H1 (cell line): Measurements from ENCODE around the gene ZBTB7B. TPM values are rescaled to one million over a fixed set of nuclear protein-coding genes. Genes with fewer than 3 reads are reported as not detected.

ENCODE experiments used
- CTCF ChIA-PET: fragments of 300-600 bp; sonication (Branson Sonifier 250); formaldehyde crosslinking; loops from one replicate; lab custom pipeline; 2021; ENCODE audit not compliant: partially characterized antibody; lab: Charles Lee
- POLR2A ChIA-PET: fragments of 300-600 bp; sonication (Branson Sonifier 250); formaldehyde crosslinking; loops from one replicate; lab custom pipeline; 2021; ENCODE audit warnings: inconsistent platforms; ENCODE audit not compliant: partially characterized antibody; lab: Charles Lee
- DNase-seq, 2 experiments: peaks; one replicate each; pipeline versions ENCODE4 v3.0.0 to v3.0.0-alpha.2; 2010 to 2022; ENCODE audit warnings: low spot score in 2 of 2, low read depth in 1 of 2, mixed read lengths in 1 of 2
- FAIRE-seq: peaks from 2 replicates; lab custom pipeline; 2011; peaks lifted over from hg19 to GRCh38; lab: Jason Lieb, UNC
- H2AFZ ChIP-seq: 2 replicates; pipeline ENCODE4 v1.8.1; 2012; ENCODE audit warnings: low read length, inconsistent platforms
- H2AK5ac ChIP-seq: 2 replicates; pipeline ENCODE4 v1.6.1; 2013; ENCODE audit warnings: low read depth, low read length
- H2BK120ac ChIP-seq: replicated peaks from 2 replicates; pipeline ENCODE3; 2013; ENCODE audit warnings: low read depth, low read length, inconsistent platforms
- H2BK12ac ChIP-seq: 2 replicates; pipeline ENCODE4 v1.6.1; 2013; ENCODE audit warnings: low read depth, low read length
- H2BK15ac ChIP-seq: 2 replicates; pipeline ENCODE4 v1.6.1; 2013; ENCODE audit warnings: low read length
- H2BK20ac ChIP-seq: 2 replicates; pipeline ENCODE4 v1.6.1; 2013; ENCODE audit warnings: low read length
- H2BK5ac ChIP-seq: 2 replicates; pipeline ENCODE4 v1.6.1; 2013; ENCODE audit warnings: low read depth, low read length
- H3K14ac ChIP-seq: 2 replicates; pipeline ENCODE4 v1.6.1; 2013; ENCODE audit warnings: inconsistent platforms; ENCODE audit not compliant: insufficient read length
- H3K18ac ChIP-seq: 2 replicates; pipeline ENCODE4 v1.6.1; 2013; ENCODE audit warnings: low read length; ENCODE audit errors: extremely low read depth
- H3K23ac ChIP-seq: 2 replicates; pipeline ENCODE4 v1.6.1; 2013; ENCODE audit warnings: inconsistent platforms; ENCODE audit not compliant: insufficient read length
- H3K23me2 ChIP-seq: 2 replicates; pipeline ENCODE4 v1.6.1; 2013; ENCODE audit warnings: low read depth, low read length
- H3K27ac ChIP-seq: 2 replicates; pipeline ENCODE4 v1.6.1; 2011; ENCODE audit warnings: low read depth, low read length, inconsistent platforms
- H3K27me3 ChIP-seq, 4 experiments: replicated peaks in 1 of 4; 1 replicate in 1 of 4; 2 replicates in 3 of 4; pipeline versions ENCODE4 v1.6.1 to v1.8.1; 2011 to 2013; ENCODE audit warnings: low read length in 3 of 4, mild to moderate bottlenecking in 3 of 4, inconsistent platforms in 2 of 4, mixed read lengths in 2 of 4, moderate library complexity in 1 of 4; ENCODE audit not compliant: control insufficient read depth in 3 of 4, insufficient read depth in 3 of 4; ENCODE audit errors: extremely low read depth in 1 of 4
- H3K36me3 ChIP-seq, 4 experiments: 2 replicates each; pipeline versions ENCODE4 v1.6.1 to v1.8.1; 2011 to 2013; ENCODE audit warnings: mild to moderate bottlenecking in 4 of 4, low read length in 3 of 4, moderate library complexity in 2 of 4, control low read depth in 1 of 4, inconsistent platforms in 1 of 4; ENCODE audit not compliant: insufficient read depth in 4 of 4, control insufficient read depth in 2 of 4
- H3K4ac ChIP-seq: replicated peaks from 2 replicates; pipeline ENCODE3; 2013; ENCODE audit warnings: low read length, low read depth, mixed read lengths, inconsistent platforms; ENCODE audit not compliant: insufficient read length
- H3K4me1 ChIP-seq, 4 experiments: replicated peaks in 1 of 4; 1 replicate in 1 of 4; 2 replicates in 3 of 4; pipeline versions ENCODE4 v1.6.1 to v1.8.1; 2011 to 2013; ENCODE audit warnings: low read length in 3 of 4, inconsistent platforms in 2 of 4, mixed read lengths in 1 of 4; ENCODE audit not compliant: insufficient read depth in 4 of 4, control insufficient read depth in 3 of 4
- H3K4me2 ChIP-seq, 2 experiments: 2 replicates each; pipeline versions ENCODE4 v1.6.1 to v1.8.1; 2011 to 2013; ENCODE audit warnings: low read depth in 2 of 2, low read length in 2 of 2, control low read depth in 1 of 2, inconsistent platforms in 1 of 2, mild to moderate bottlenecking in 1 of 2; ENCODE audit not compliant: insufficient read depth in 1 of 2
- H3K4me3 ChIP-seq, 4 experiments: fragments of 200-600, 300-600 bp in 1 of 4; sonication (generic), shearing (Covaris generic), sonication (Bioruptor Twin) in 1 of 4; 2 replicates each; pipeline versions ENCODE4 v1.5.1 to v1.8.1; 2011 to 2016; ENCODE audit warnings: low read length in 4 of 4, low read depth in 3 of 4, control low read depth in 2 of 4, inconsistent platforms in 2 of 4, mild to moderate bottlenecking in 2 of 4, mixed read lengths in 1 of 4, moderate library complexity in 1 of 4; ENCODE audit not compliant: insufficient read depth in 2 of 4; ENCODE audit errors: extremely low read depth in 1 of 4
- H3K56ac ChIP-seq: replicated peaks from 2 replicates; pipeline ENCODE3; 2013; ENCODE audit warnings: low read depth, mild to moderate bottlenecking, mixed read lengths, low read length, inconsistent platforms; ENCODE audit not compliant: insufficient read length
- H3K79me1 ChIP-seq: 2 replicates; pipeline ENCODE4 v1.6.1; 2013; ENCODE audit warnings: low read depth, low read length, control low read depth
- H3K79me2 ChIP-seq, 2 experiments: 2 replicates each; pipeline versions ENCODE4 v1.6.1 to v1.8.1; 2012 to 2013; ENCODE audit warnings: low read length in 2 of 2, mild to moderate bottlenecking in 2 of 2, inconsistent platforms in 1 of 2; ENCODE audit not compliant: insufficient read depth in 2 of 2, control insufficient read depth in 1 of 2
- H3K9ac ChIP-seq, 4 experiments: replicated peaks in 1 of 4; 1 replicate in 1 of 4; 2 replicates in 3 of 4; pipeline versions ENCODE4 v1.6.1 to v1.8.1; 2011 to 2013; ENCODE audit warnings: low read depth in 3 of 4, low read length in 3 of 4, control low read depth in 2 of 4, mild to moderate bottlenecking in 2 of 4, moderate library complexity in 2 of 4, inconsistent platforms in 1 of 4; ENCODE audit errors: extremely low read depth in 1 of 4
- H3K9me3 ChIP-seq, 2 experiments: 2 replicates each; pipeline versions ENCODE4 v1.6.1 to v1.8.1; 2012 to 2013; ENCODE audit warnings: mild to moderate bottlenecking in 2 of 2, moderate library complexity in 2 of 2, control low read depth in 1 of 2, inconsistent platforms in 1 of 2, low read depth in 1 of 2, low read length in 1 of 2, mixed read lengths in 1 of 2; ENCODE audit not compliant: insufficient read depth in 2 of 2
- H4K20me1 ChIP-seq, 2 experiments: replicated peaks in 1 of 2; 2 replicates each; pipeline versions ENCODE3 to v1.8.1; 2011 to 2013; ENCODE audit warnings: inconsistent platforms in 2 of 2, low read length in 2 of 2, mild to moderate bottlenecking in 1 of 2; ENCODE audit not compliant: insufficient read depth in 2 of 2, control insufficient read depth in 1 of 2
- H4K5ac ChIP-seq: 2 replicates; pipeline ENCODE4 v1.6.1; 2013; ENCODE audit warnings: low read length, low read depth, mixed read lengths, inconsistent platforms; ENCODE audit not compliant: insufficient read length
- H4K8ac ChIP-seq: 2 replicates; pipeline ENCODE4 v1.8.0; 2013; ENCODE audit warnings: mild to moderate bottlenecking, moderate library complexity, low read length, inconsistent platforms; ENCODE audit not compliant: insufficient read depth; ENCODE audit errors: extremely low read depth
- H4K91ac ChIP-seq: replicated peaks from 2 replicates; pipeline ENCODE3; 2013; ENCODE audit warnings: low read length, mixed read lengths, inconsistent platforms; ENCODE audit not compliant: insufficient read length
- ASH2L ChIP-seq: fragments of 200-600, 300-600 bp; sonication (generic); IDR thresholded peaks from one replicate; pipeline ENCODE4 v1.7.1; 2017; ENCODE audit warnings: low read length
- ATF2 ChIP-seq: IDR thresholded peaks from 2 replicates; pipeline ENCODE4 v1.6.1; 2012; ENCODE audit warnings: low read length, inconsistent platforms
- EGR1 ChIP-seq: IDR thresholded peaks from 2 replicates; pipeline ENCODE4 v1.6.1; 2011; ENCODE audit warnings: low read depth, low read length, borderline replicate concordance
- MAFK ChIP-seq: IDR thresholded peaks from 2 replicates; pipeline ENCODE4 v1.6.1; 2012; ENCODE audit warnings: low read depth, mild to moderate bottlenecking, improper control_type of control experiment, low read length
- SIN3A ChIP-seq, 2 experiments: IDR thresholded peaks in 1 of 2; conservative IDR thresholded peaks in 1 of 2; 2 replicates each; pipeline ENCODE4 v1.6.1; 2011 to 2012; ENCODE audit warnings: low read length in 2 of 2, improper control_type of control experiment in 1 of 2, low read depth in 1 of 2, mild to moderate bottlenecking in 1 of 2
- SP2 ChIP-seq: IDR thresholded peaks from 2 replicates; pipeline ENCODE4 v1.6.1; 2012; ENCODE audit warnings: mild to moderate bottlenecking, low read length, inconsistent platforms
- SP4 ChIP-seq: IDR thresholded peaks from 2 replicates; pipeline ENCODE4 v1.6.1; 2012; ENCODE audit warnings: low read length, inconsistent platforms
- SUZ12 ChIP-seq: fragments of 200-600 bp; sonication (generic); IDR thresholded peaks from 2 replicates; pipeline ENCODE4 v1.6.1; 2012; ENCODE audit warnings: mild to moderate bottlenecking, inconsistent platforms, low read length, moderate library complexity, mixed read lengths
- TCF12 ChIP-seq: IDR thresholded peaks from 2 replicates; pipeline ENCODE4 v1.6.1; 2011; ENCODE audit warnings: low read depth, mild to moderate bottlenecking, low read length
- WGBS, 2 experiments: shearing (Covaris generic) in 1 of 2; methylation state at CpG; one replicate each; pipeline versions ENCODE4 v1.1.6 to v1.1.7; 2013 to 2015; ENCODE audit warnings: low lambda C conversion rate in 2 of 2, mixed read lengths in 2 of 2, inconsistent platforms in 1 of 2, low coverage in 1 of 2, missing lambda C conversion rate in 1 of 2; ENCODE audit not compliant: insufficient replicate concordance in 2 of 2, insufficient coverage in 1 of 2, insufficient read length in 1 of 2; ENCODE audit errors: extremely low coverage in 1 of 2, missing lambda C conversion rate in 1 of 2; 5-methylcytosine and 5-hydroxymethylcytosine counted together
- polyA plus RNA-seq, 7 experiments: library from polyadenylated mRNA; depleted of rRNA in 3 of 7; stranded (reverse) in 5 of 7; unstranded in 2 of 7; fragments of >200 nt in 5 of 7; fragments of 200-250 nt in 2 of 7; gene quantifications; 1 replicate in 5 of 7; 2 replicates in 1 of 7; 4 replicates in 1 of 7; pipeline versions ENCODE4 v1.2.1 to v1.2.3, GENCODE V29; 2011 to 2013; ENCODE audit warnings: missing spikeins in 2 of 7, mixed read lengths in 2 of 7
- total RNA-seq: library from RNA; stranded (reverse); fragmentation: NEBNext Ultra II Directional; extraction: Animal tissue kit (Norgen Biotek cat#: 25700); gene quantifications from 2 replicates; pipeline ENCODE4 v1.2.1, GENCODE V29; 2021

Gene ZBTB7B
- total and polyA plus RNA-seq, 2 of the 8 experiments (the other 6 are each of a cell fraction or from before 2014, with no cell fraction given), result 24.5 to 36.9 TPM

GRCh38 chr1:155000726-155001424, 1.7 kb upstream of the ZBTB7B start:
- peak in 1 of 2 experiments; percentile 97 for DNase-seq
- 1% methylated on average over 40 of the region's 43 CpGs; no CpG with 5 or more reads in 1 of the 2 experiments for WGBS, 2 experiments
- TF ChIP-seq SUZ12 (no peak), MAFK (0 out of 2 replicates have a peak, but pooled peaks have one; percentile 19), ATF2 (peak; percentile 53; the same call in 1 of the 2 replicates), SIN3A (conservative IDR thresholded peaks at IDR 0.05 in 1 of 2, IDR thresholded peaks at IDR 0.05 in 1 of 2; ENCODE audit: low read depth in 1 of 2, low read length in 2 of 2) (peak; percentile 82 to 90; a peak in 2 of 4 replicates), EGR1 (peak; percentile 94), ASH2L (peak; percentile 73), SP4 (peak; percentile 52; the same call in 1 of the 2 replicates), TCF12 (peak; percentile 81; the same call in 1 of the 2 replicates), SP2 (no peak)

More at GRCh38 chr1:155000726-155001424, 1.7 kb upstream of the ZBTB7B start:
- Histone ChIP-seq H3K9ac (peak overlapping the region in 2 of 4 experiments; percentile 45 to 60; a peak in 3 of 7 replicates), H3K4me3 (peak overlapping the region; percentile 61 to 77 (median 63)), H3K79me2 (peaks cover 0 to 29% of the 10 kb centered on the region in 2 experiments; a peak in 2 of 4 replicates), H3K79me1 (peaks cover under 1% of the 10 kb centered on the region; the same call in 1 of the 2 replicates), H3K36me3 (no peaks in the 10 kb centered on the region; a peak in 2 of 8 replicates), H3K27me3 (no peaks in the 10 kb centered on the region), H3K23me2 (peaks cover 18% of the 10 kb centered on the region; the same call in 1 of the 2 replicates), H3K23ac (no peak overlapping the region), H4K20me1 (peaks cover 0 to 4% of the 10 kb centered on the region in 2 experiments), H3K4me2 (peak overlapping the region; percentile 79 to 87), H3K9me3 (no peaks in the 10 kb centered on the region), H3K27ac (peak overlapping the region; percentile 80; the same call in 1 of the 2 replicates), H4K5ac (peak overlapping the region; percentile 89), H3K4ac (peak overlapping the region; percentile 74), H2BK120ac (no peak overlapping the region), H2BK15ac (no peak overlapping the region), H3K56ac (peak overlapping the region; percentile 75), H3K14ac (no peak overlapping the region), H2BK12ac (peak overlapping the region; percentile 80), H4K8ac (peak overlapping the region; percentile 93), H2AK5ac (no peak overlapping the region), H3K18ac (peak overlapping the region; percentile 83), H2AFZ (no peak overlapping the region), H2BK20ac (peak overlapping the region; percentile 72; the same call in 1 of the 2 replicates), H3K4me1 (peaks cover 6 to 18% (median 14%) of the 10 kb centered on the region in 4 experiments), H2BK5ac (peak overlapping the region; percentile 87), H4K91ac (peak overlapping the region; percentile 8)
- no peak for FAIRE-seq
- ChIA-PET POLR2A (interaction anchor here (0.6 to 42.8 kb wide), 7 partner anchors 15 to 864 kb away, joined by 3 to 702 read pairs (median 6); partner anchors contain the start of genes CKS1B, EFNA3, EFNA4 and FLAD1), CTCF (interaction anchor here (0.9 to 14.0 kb wide), 8 partner anchors 14 to 91 kb away, joined by 3 to 334 read pairs (median 112); partner anchors contain the start of genes CKS1B, EFNA3, EFNA4 and FLAD1)
